Loucy (cell line): ENCODE data around the gene CYP46A1.

Experiments
- CTCF ChIP-seq: fragments of 200-600 bp; sonication (generic); conservative IDR thresholded peaks from 2 replicates; pipeline ENCODE4 v1.5.1; 2014; ENCODE audit warnings: mild to moderate bottlenecking, antibody characterized with exemption, low read length
- EZH2phosphoT487 ChIP-seq: fragments of 200-600 bp; IDR thresholded peaks from 2 replicates; pipeline ENCODE4 v1.6.1; 2018; ENCODE audit warnings: antibody characterized with exemption, mild to moderate bottlenecking, moderate library complexity, borderline replicate concordance

DNA sequence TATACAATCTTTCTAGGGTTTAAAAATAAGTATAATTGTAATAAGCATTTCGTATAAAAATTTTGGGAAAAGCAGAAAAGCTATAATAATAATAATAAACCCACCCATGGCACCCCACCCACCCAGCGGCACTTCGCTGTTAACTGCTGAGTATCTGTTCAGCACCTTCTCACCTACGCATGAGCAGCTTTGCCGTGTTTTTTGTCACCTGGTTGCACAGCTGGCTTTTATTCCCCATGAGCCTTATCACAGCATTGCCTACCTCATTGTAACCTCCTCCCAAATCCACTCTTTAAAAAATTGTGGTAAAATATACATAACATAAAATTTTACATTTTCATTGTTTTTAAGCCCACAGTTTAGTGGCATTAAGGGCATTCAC lies 34.7 kb downstream of the CYP46A1 start:
- TF ChIP-seq CTCF: no peak
- TF ChIP-seq EZH2phosphoT487: no peak
